Natural killer cell (primary cell): ENCODE results near the gene IGF1. TPM values are rescaled to one million over a fixed set of nuclear protein-coding genes. Genes with fewer than 3 reads are reported as not detected.

ENCODE experiments used
- ATAC-seq, 3 donors: fragments of 150-1000 bp in 2 of 3; fragments of 200-7000 bp in 1 of 3; cut with Tn5 transposase; 1 replicate in 1 of 3; 2 replicates in 2 of 3; pipeline ENCODE4 v1.10.0; 2021; ENCODE audit warnings: mild to moderate bottlenecking in 2 of 3, moderate library complexity in 2 of 3
- DNase-seq, 2 donors: peaks; one replicate each; pipeline versions ENCODE4 v3.0.0 to v3.0.0-alpha.2; 2013 to 2021; ENCODE audit warnings: mixed read lengths in 1 of 2
- H3K27ac ChIP-seq: one replicate; pipeline ENCODE4 v1.5.1; 2013; ENCODE audit warnings: mild to moderate bottlenecking, low read length
- H3K27me3 ChIP-seq: one replicate; pipeline ENCODE4 v1.6.1; 2013; ENCODE audit warnings: low read length; ENCODE audit not compliant: control insufficient read depth, insufficient read depth
- H3K36me3 ChIP-seq: one replicate; pipeline ENCODE4 v1.6.1; 2013; ENCODE audit warnings: low read length; ENCODE audit not compliant: control insufficient read depth, insufficient read depth
- H3K4me1 ChIP-seq: one replicate; pipeline ENCODE4 v1.6.1; 2013; ENCODE audit warnings: low read length; ENCODE audit not compliant: control insufficient read depth, insufficient read depth
- H3K4me3 ChIP-seq: one replicate; pipeline ENCODE4 v1.5.1; 2013; ENCODE audit warnings: low read length
- H3K9me3 ChIP-seq: one replicate; pipeline ENCODE4 v1.6.1; 2013; ENCODE audit warnings: low read length; ENCODE audit not compliant: control insufficient read depth, insufficient read depth
- H3K27ac Mint-ChIP-seq, 2 donors: one replicate each; pipeline ENCODE4 v1.8.0; 2022; ENCODE audit warnings: mild to moderate bottlenecking in 2 of 2, mixed read lengths in 2 of 2, moderate library complexity in 1 of 2
- H3K27me3 Mint-ChIP-seq, 2 donors: one replicate each; pipeline ENCODE4 v1.8.0; 2022; ENCODE audit warnings: low read depth in 2 of 2, mixed read lengths in 2 of 2
- H3K36me3 Mint-ChIP-seq: one replicate; pipeline ENCODE4 v1.8.0; 2022; ENCODE audit warnings: mixed read lengths
- H3K4me1 Mint-ChIP-seq, 2 donors: one replicate each; pipeline ENCODE4 v1.8.0; 2022; ENCODE audit warnings: mixed read lengths in 2 of 2
- H3K4me3 Mint-ChIP-seq: one replicate; pipeline ENCODE4 v1.8.0; 2022; ENCODE audit warnings: mild to moderate bottlenecking, moderate library complexity, mixed read lengths
- H3K9me3 Mint-ChIP-seq, 2 donors: one replicate each; pipeline ENCODE4 v1.8.0; 2022; ENCODE audit warnings: mixed read lengths in 2 of 2
- CTCF ChIP-seq: fragments of 200-600 bp; IDR thresholded peaks from one replicate; pipeline ENCODE4 v1.8.0; 2022; ENCODE audit warnings: antibody characterized with exemption
- WGBS: methylation state at CpG from one replicate; pipeline ENCODE4 v1.1.7; 2013; ENCODE audit warnings: missing lambda C conversion rate; ENCODE audit not compliant: insufficient coverage; 5-methylcytosine and 5-hydroxymethylcytosine counted together
- intact Hi-C: fragments of 100-400 bp; cut with micrococcal nuclease; formaldehyde crosslinking; loops from one replicate; pipeline ENCODE4 v1.14.2; 2022
- total RNA-seq, 4 donors: library from RNA; stranded (reverse); fragments of 120-200 nt in 1 of 4; gene quantifications; one replicate each; pipeline versions ENCODE4 v1.2.3 to v1.2.4, GENCODE V29; 2013 to 2022

The IGF1 gene
- total RNA-seq, 3 donors from 2014 or later (not counting 1 experiment from before 2014, with no cell fraction given) = 0.48 TPM; not detected in 2

DNA sequence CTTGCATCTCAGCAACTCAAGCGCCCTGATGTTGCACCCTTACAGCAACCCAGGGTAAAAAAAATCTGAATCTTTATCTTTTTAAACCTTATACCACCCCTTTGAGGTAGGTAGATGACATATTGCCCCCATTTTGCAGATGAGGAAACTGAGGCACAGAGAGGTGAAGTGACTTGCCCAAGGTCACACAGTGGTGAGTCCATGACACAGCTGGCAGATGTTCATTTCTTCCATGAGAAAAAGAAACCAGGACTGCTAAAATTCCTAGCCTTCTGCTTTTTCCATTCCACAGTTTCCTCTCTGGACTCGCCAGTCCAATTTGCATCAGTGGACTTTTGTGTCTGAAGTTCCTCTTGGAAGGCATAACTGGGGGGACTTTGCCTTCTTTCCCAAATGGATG, 79.3 kb downstream of the IGF1 start:
- no peak overlapping the region for H3K4me3 Mint-ChIP-seq
- no peak overlapping the region for H3K4me3 ChIP-seq
- H3K4me1 ChIP-seq = no peaks in the 10 kb centered on the region
- H3K27me3 ChIP-seq = peaks cover 2% of the 10 kb centered on the region
- no peaks in the 10 kb centered on the region for H3K9me3 ChIP-seq
- H3K27ac Mint-ChIP-seq = no peak overlapping the region
- 87% methylated on average over 1 of the region's 2 CpGs for WGBS
- H3K36me3 Mint-ChIP-seq = no peaks in the 10 kb centered on the region
- H3K27ac ChIP-seq = no peak overlapping the region
- peaks cover 0 to 2% of the 10 kb centered on the region in 2 donors for H3K27me3 Mint-ChIP-seq
- H3K36me3 ChIP-seq = no peaks in the 10 kb centered on the region
- no peaks in the 10 kb centered on the region for H3K4me1 Mint-ChIP-seq
- intact Hi-C loops = no loop called here
- no peaks in the 10 kb centered on the region for H3K9me3 Mint-ChIP-seq
- no peak for TF ChIP-seq CTCF
- no peak for DNase-seq
- ATAC-seq = no peak

DNA sequence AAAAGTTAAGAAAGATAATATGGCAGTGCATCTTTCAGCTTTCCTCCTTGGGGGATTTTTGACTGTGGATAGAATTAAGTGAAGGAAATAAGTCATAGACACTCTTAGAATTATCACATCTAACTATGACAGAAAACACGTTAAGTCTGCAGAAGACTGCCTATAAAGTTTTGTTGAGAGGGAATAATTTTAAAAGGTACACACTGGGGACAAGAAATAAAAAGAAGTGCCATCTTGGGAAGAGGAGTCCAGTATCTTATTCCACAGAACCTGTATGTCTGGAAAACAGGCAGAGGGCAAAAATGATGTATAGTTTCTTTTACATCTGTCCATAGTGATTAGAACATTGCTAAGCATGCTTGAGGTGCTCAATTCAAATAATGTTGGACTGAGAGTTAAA, 80.7 kb downstream of the IGF1 start:
- H3K27ac Mint-ChIP-seq = no peak overlapping the region

DNA sequence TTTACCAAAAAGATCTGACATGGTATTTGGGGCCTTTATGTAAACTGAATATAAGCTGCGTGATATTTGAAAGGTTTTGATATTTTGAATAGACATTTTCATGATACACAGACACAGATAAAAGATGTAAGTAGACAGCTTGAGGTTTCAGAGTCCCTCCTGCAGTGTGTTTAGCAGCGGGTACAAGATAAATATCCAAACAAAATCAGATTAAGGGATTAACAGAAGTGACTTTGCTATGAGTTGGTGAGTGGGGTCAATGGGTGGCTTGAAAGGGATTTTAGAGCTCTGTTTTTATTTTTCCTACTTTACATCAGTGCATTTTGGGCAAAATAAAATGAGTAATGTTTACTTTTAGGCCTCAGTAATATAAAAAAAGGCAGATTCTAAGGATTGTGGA, 84.1 kb downstream of the IGF1 start:
- Mint-ChIP-seq H3K36me3 (no peaks in the 10 kb centered on the region), H3K27ac (no peak overlapping the region), H3K27me3 (peaks cover 0 to 3% of the 10 kb centered on the region in 2 donors), H3K4me1 (no peaks in the 10 kb centered on the region), H3K9me3 (peaks cover 2 to 3% of the 10 kb centered on the region in 2 donors), H3K4me3 (no peak overlapping the region)
- intact Hi-C loops = no loop called here
- H3K4me1 ChIP-seq = no peaks in the 10 kb centered on the region
- H3K27me3 ChIP-seq = peaks cover 2% of the 10 kb centered on the region
- no peaks in the 10 kb centered on the region for H3K36me3 ChIP-seq
- TF ChIP-seq CTCF = no peak
- DNase-seq = no peak
- no peak for ATAC-seq
- H3K27ac ChIP-seq = no peak overlapping the region
- no peak overlapping the region for H3K4me3 ChIP-seq
- no peaks in the 10 kb centered on the region for H3K9me3 ChIP-seq
- no CpG with 5 or more reads among the region's 2 CpGs for WGBS

More for the DNA sequence above, 80.7 kb downstream of the IGF1 start:
- Histone ChIP-seq H3K4me1 (no peaks in the 10 kb centered on the region), H3K36me3 (no peaks in the 10 kb centered on the region), H3K27me3 (peaks cover 2% of the 10 kb centered on the region), H3K9me3 (no peaks in the 10 kb centered on the region), H3K27ac (no peak overlapping the region), H3K4me3 (no peak overlapping the region)
- Mint-ChIP-seq H3K9me3 (peaks cover 2 to 3% of the 10 kb centered on the region in 2 donors), H3K36me3 (no peaks in the 10 kb centered on the region), H3K27me3 (peaks cover 0 to 5% of the 10 kb centered on the region in 2 donors), H3K4me3 (no peak overlapping the region), H3K4me1 (no peaks in the 10 kb centered on the region)
- intact Hi-C loops = no loop called here
- no peak for ATAC-seq
- WGBS = no CpG with 5 or more reads among the region's 1 CpG
- no peak for DNase-seq
- no peak for TF ChIP-seq CTCF

DNA sequence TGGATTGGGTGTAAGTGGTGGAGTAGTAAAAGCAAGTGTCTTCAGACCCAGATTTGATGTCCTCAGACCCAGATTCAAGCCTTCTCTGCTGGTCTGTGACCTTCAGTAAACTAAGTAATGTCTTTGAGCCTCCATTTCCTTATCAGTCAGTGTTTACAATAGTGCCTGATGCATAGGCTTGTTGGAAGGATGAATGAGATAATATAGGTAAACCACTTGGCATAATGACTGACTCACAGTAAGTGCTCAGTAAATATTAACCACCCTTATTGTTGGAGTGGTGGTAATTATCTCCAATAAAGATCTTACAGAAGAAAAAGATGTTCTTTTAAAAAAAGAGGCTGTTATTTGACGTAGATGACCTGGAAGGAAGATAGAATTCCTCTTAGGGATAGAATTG, 86.2 kb downstream of the IGF1 start:
- WGBS = no CpG with 5 or more reads among the region's 1 CpG
- Histone ChIP-seq H3K4me3 (no peak overlapping the region), H3K4me1 (no peaks in the 10 kb centered on the region), H3K27me3 (no peaks in the 10 kb centered on the region), H3K9me3 (no peaks in the 10 kb centered on the region), H3K36me3 (no peaks in the 10 kb centered on the region), H3K27ac (no peak overlapping the region)
- H3K4me1 Mint-ChIP-seq = no peaks in the 10 kb centered on the region
- DNase-seq = no peak
- H3K27me3 Mint-ChIP-seq = peaks cover 0 to 3% of the 10 kb centered on the region in 2 donors
- intact Hi-C loops = no loop called here
- H3K9me3 Mint-ChIP-seq = peaks cover 2 to 3% of the 10 kb centered on the region in 2 donors
- no peaks in the 10 kb centered on the region for H3K36me3 Mint-ChIP-seq
- no peak overlapping the region for H3K27ac Mint-ChIP-seq
- no peak for TF ChIP-seq CTCF
- H3K4me3 Mint-ChIP-seq = no peak overlapping the region
- ATAC-seq = no peak
